Measurements from ENCODE around the gene ABCA12. TPM values are rescaled to one million over a fixed set of nuclear protein-coding genes. Genes with fewer than 3 reads are reported as not detected.

ABCA12 gene
- total RNA-seq, 4 donors from 2014 or later = not detected

- H3K27ac ChIP-seq (replicated peaks in 1 of 4) = no peak overlapping the region
- WGBS = 78% methylated on average over 2 of the region's 2 CpGs
- DNase-seq (ENCODE audit: extremely low spot score) = no peak
- H3K36me3 ChIP-seq = no peaks in the 10 kb centered on the region
- H3K4me1 ChIP-seq = no peaks in the 10 kb centered on the region
- no peaks in the 10 kb centered on the region for H3K27me3 ChIP-seq
- no peaks in the 10 kb centered on the region for H3K9me3 ChIP-seq
- no peak for TF ChIP-seq CTCF (IDR thresholded peaks at IDR 0.05)
- TF ChIP-seq POLR2A (IDR thresholded peaks at IDR 0.05; ENCODE audit: low read depth) = no peak
- no peak for TF ChIP-seq POLR2AphosphoS5 (IDR thresholded peaks at IDR 0.05)
- TF ChIP-seq EP300 (IDR thresholded peaks at IDR 0.05) = no peak
- intact Hi-C loops (cut with DNase I) = no loop called here
- H3K4me3 ChIP-seq = no peak overlapping the region
Observed at GRCh38 chr2:215031321-215031720, 107.1 kb downstream of the ABCA12 start.

DNA sequence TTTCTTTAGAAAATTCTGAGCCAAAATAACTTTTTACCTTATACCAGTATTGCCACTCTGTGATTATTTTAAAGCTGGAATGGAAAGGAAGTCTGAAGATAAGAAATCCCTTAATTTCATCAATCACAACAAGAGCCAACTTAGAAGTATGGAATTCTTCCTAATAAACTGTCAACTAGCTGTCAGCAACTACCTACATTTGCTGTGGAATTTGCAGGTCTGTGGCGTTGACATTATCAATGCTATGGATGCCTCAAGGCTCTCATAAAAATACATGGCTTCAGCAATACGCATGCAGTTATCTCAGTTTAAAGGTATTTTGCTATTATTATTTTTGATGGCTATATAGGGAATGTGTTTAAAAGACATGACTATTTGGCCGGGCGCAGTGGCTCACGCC is 108.5 kb downstream of the ABCA12 start:
- Histone ChIP-seq H3K36me3 (no peaks in the 10 kb centered on the region), H3K4me1 (no peaks in the 10 kb centered on the region), H3K4me3 (no peak overlapping the region), H3K27ac (replicated peaks in 1 of 4) (no peak overlapping the region), H3K9me3 (no peaks in the 10 kb centered on the region), H3K27me3 (no peaks in the 10 kb centered on the region)
- no peak for DNase-seq (ENCODE audit: extremely low spot score)
- TF ChIP-seq POLR2AphosphoS5 (IDR thresholded peaks at IDR 0.05) = no peak
- no peak for TF ChIP-seq POLR2A (IDR thresholded peaks at IDR 0.05; ENCODE audit: low read depth)
- no peak for TF ChIP-seq EP300 (IDR thresholded peaks at IDR 0.05)
- WGBS = 83% methylated on average over 5 of the region's 5 CpGs
- intact Hi-C loops (cut with DNase I) = no loop called here

DNA sequence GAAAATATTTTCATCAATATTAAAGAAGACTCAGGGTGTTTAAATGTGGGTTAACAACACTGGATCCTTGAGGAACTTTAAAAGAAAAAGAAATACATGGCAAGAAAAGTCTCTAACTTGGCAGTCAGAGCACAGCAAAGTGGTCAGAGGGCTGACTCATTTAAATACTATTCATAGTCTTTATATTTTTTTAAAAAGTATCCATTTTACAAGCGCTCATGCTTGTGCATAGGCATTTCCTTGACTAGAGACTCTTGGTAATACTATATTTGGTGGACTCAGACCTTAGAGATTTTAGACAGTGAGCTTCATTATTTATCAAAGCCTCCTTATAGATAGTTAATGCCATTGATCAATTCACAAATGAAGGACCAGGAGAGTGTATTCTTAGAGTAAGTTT is 110.2 kb downstream of the ABCA12 start:
- Histone ChIP-seq H3K27me3 (no peaks in the 10 kb centered on the region), H3K4me1 (no peaks in the 10 kb centered on the region), H3K36me3 (no peaks in the 10 kb centered on the region), H3K9me3 (no peaks in the 10 kb centered on the region), H3K4me3 (no peak overlapping the region), H3K27ac (replicated peaks in 1 of 4) (no peak overlapping the region)
- DNase-seq (ENCODE audit: extremely low spot score) = no peak
- WGBS = 83% methylated on average over 1 of the region's 1 CpG
- TF ChIP-seq POLR2A (IDR thresholded peaks at IDR 0.05; ENCODE audit: low read depth) (no peak), EP300 (IDR thresholded peaks at IDR 0.05) (no peak), POLR2AphosphoS5 (IDR thresholded peaks at IDR 0.05) (no peak), CTCF (IDR thresholded peaks at IDR 0.05) (no peak)
- intact Hi-C loops (cut with DNase I) = no loop called here

DNA sequence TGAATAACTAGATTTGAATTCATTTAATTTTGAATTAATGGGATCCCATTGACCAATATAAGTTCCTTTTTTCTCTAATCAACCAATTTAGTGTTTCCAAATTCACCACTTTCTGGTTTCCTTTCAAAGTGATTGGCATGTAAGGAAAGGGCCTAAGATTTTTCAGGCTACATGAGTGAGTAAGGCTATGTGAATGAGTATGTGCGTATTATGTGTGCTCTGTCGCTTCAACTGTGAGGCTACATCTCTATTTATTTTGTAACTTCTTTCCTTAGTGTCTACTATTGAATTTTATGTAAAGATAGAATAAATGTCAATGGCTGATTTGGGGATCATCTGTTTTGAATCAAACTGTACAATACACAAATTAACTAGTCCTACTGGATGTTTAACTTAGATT is 110.6 kb downstream of the ABCA12 start:
- Histone ChIP-seq H3K36me3 (no peaks in the 10 kb centered on the region), H3K9me3 (no peaks in the 10 kb centered on the region), H3K27me3 (no peaks in the 10 kb centered on the region), H3K4me1 (no peaks in the 10 kb centered on the region), H3K4me3 (no peak overlapping the region), H3K27ac (replicated peaks in 1 of 4) (no peak overlapping the region)
- WGBS = 48% methylated on average over 2 of the region's 2 CpGs
- no peak for DNase-seq (ENCODE audit: extremely low spot score)
- TF ChIP-seq CTCF (IDR thresholded peaks at IDR 0.05) (no peak), EP300 (IDR thresholded peaks at IDR 0.05) (no peak), POLR2A (IDR thresholded peaks at IDR 0.05; ENCODE audit: low read depth) (no peak), POLR2AphosphoS5 (IDR thresholded peaks at IDR 0.05) (no peak)
- intact Hi-C loops (cut with DNase I) = no loop called here

DNA sequence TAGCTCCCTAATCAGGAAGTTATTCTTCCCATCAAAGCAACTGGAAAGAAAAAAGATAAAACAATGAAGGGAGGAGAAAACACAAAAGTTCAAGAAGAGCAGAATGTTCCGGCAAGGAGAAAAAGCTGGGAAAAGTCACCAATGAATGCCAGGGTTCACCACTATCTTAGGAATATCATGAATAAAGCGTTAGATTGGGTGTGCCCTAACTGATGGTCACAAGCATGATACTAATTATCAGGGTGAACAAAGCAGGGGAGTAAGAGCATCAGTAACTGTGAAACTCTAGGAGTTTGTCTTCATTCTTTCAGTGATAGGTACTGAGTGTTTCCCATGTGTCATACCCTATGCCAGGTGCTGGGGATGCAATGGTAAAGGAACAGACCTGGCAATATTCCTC is 115.5 kb downstream of the ABCA12 start:
- TF ChIP-seq POLR2AphosphoS5 (IDR thresholded peaks at IDR 0.05) = no peak
- no peak for TF ChIP-seq POLR2A (IDR thresholded peaks at IDR 0.05; ENCODE audit: low read depth)
- TF ChIP-seq CTCF (IDR thresholded peaks at IDR 0.05) = no peak
- no peak for TF ChIP-seq EP300 (IDR thresholded peaks at IDR 0.05)
- H3K36me3 ChIP-seq = no peaks in the 10 kb centered on the region
- no peak overlapping the region for H3K27ac ChIP-seq (replicated peaks in 1 of 4)
- no peaks in the 10 kb centered on the region for H3K27me3 ChIP-seq
- H3K9me3 ChIP-seq = no peaks in the 10 kb centered on the region
- WGBS = 85% methylated on average over 2 of the region's 2 CpGs
- DNase-seq (ENCODE audit: extremely low spot score) = no peak
- intact Hi-C loops (cut with DNase I) = no loop called here
- H3K4me1 ChIP-seq = no peaks in the 10 kb centered on the region
- no peak overlapping the region for H3K4me3 ChIP-seq

All from esophagus muscularis mucosa (tissue), 4 donors.